ENCODE measurements around the gene GNAL.

GRCh38 chr18:11795916-11796315, 106.9 kb downstream of the GNAL start:
- TF ChIP-seq CTCF (IDR thresholded peaks at IDR 0.05) (no peak), POLR2AphosphoS5 (IDR thresholded peaks at IDR 0.05) (no peak)
